Mammary epithelial cell (primary cell): ENCODE data around the gene HSF5.

Experiments used
- CTCF ChIP-seq, 2 donors: IDR thresholded peaks in 1 of 2; conservative IDR thresholded peaks in 1 of 2; 2 replicates each; pipeline ENCODE4 v1.5.1; 2011 to 2012; ENCODE audit warnings: inconsistent platforms in 2 of 2, low read length in 2 of 2, mild to moderate bottlenecking in 2 of 2, control low read depth in 1 of 2, low read depth in 1 of 2; ENCODE audit not compliant: insufficient read depth in 1 of 2; ENCODE audit errors: extremely low read depth in 1 of 2
- EZH2 ChIP-seq: IDR thresholded peaks from 2 replicates; pipeline ENCODE4 v1.6.1; 2012; ENCODE audit warnings: low read length, inconsistent platforms, borderline replicate concordance

GRCh38 chr17:58400826-58401225 lies 87.4 kb downstream of the HSF5 start:
- TF ChIP-seq CTCF (conservative IDR thresholded peaks at IDR 0.05 in 1 of 2, IDR thresholded peaks at IDR 0.05 in 1 of 2; ENCODE audit: extremely low read depth in 1 of 2, insufficient read depth in 1 of 2, low read depth in 1 of 2, low read length in 2 of 2) (no peak), EZH2 (no peak)
